IMR-90 (cell line): Measurements from ENCODE around the gene LHFPL6. TPM values are rescaled to one million over a fixed set of nuclear protein-coding genes. Genes with fewer than 3 reads are reported as not detected.

Experiments
- ATAC-seq: fragments of 200-7000 bp; cut with Tn5 transposase; 2 replicates; pipeline ENCODE4 v1.9.1; 2020; ENCODE audit warnings: low read depth, mild to moderate bottlenecking, moderate library complexity
- BruUV-seq: library from RNA; stranded (reverse); fragments of 400-500 nt; replicated peaks from 2 replicates; lab custom pipeline; 2021; lab: Mats Ljungman, UMichigan
- CTCF ChIA-PET: fragments of 300-600 bp; formaldehyde crosslinking; extraction: SDS; loops from one replicate; lab custom pipeline; 2021; ENCODE audit warnings: antibody characterized with exemption; lab: Yijun Ruan, JAX
- POLR2A ChIA-PET: fragments of 300-600 bp; sonication (Branson Sonifier 250); formaldehyde crosslinking; loops from one replicate; lab custom pipeline; 2022; ENCODE audit warnings: antibody characterized with exemption; ENCODE audit not compliant: unreplicated experiment; lab: Charles Lee
- DNase-seq: peaks from one replicate; pipeline ENCODE4 v3.0.0; 2013
- H2AFZ ChIP-seq: replicated peaks from 2 replicates; pipeline ENCODE3; 2013; ENCODE audit warnings: low read length, mild to moderate bottlenecking; ENCODE audit not compliant: poor library complexity
- H2AK5ac ChIP-seq: 2 replicates; pipeline ENCODE4 v1.6.1; 2013; ENCODE audit warnings: low read depth, low read length, inconsistent platforms
- H2AK9ac ChIP-seq: replicated peaks from 2 replicates; pipeline ENCODE3; 2013; ENCODE audit warnings: mild to moderate bottlenecking, low read depth, low read length, moderate library complexity; ENCODE audit not compliant: poor library complexity
- H2BK120ac ChIP-seq: 2 replicates; pipeline ENCODE4 v1.6.1; 2013; ENCODE audit warnings: low read depth, low read length, inconsistent platforms
- H2BK15ac ChIP-seq: 3 replicates; pipeline ENCODE4 v1.6.1; 2013; ENCODE audit warnings: low read depth, low read length, inconsistent platforms
- H2BK20ac ChIP-seq: 2 replicates; pipeline ENCODE4 v1.6.1; 2013; ENCODE audit warnings: low read depth, mild to moderate bottlenecking, inconsistent platforms, low read length, moderate library complexity
- H2BK5ac ChIP-seq: 2 replicates; pipeline ENCODE4 v1.6.1; 2013; ENCODE audit warnings: mild to moderate bottlenecking, low read depth, low read length, inconsistent platforms; ENCODE audit not compliant: poor library complexity, severe bottlenecking
- H3K14ac ChIP-seq: replicated peaks from 2 replicates; pipeline ENCODE4 v1.6.1; 2013; ENCODE audit warnings: low read depth, low read length, inconsistent platforms
- H3K18ac ChIP-seq: 2 replicates; pipeline ENCODE4 v1.6.1; 2013; ENCODE audit warnings: low read depth, low read length, control low read depth
- H3K23ac ChIP-seq: 2 replicates; pipeline ENCODE4 v1.6.1; 2013; ENCODE audit warnings: low read depth, low read length, inconsistent platforms
- H3K27ac ChIP-seq: 2 replicates; pipeline ENCODE4 v1.5.1; 2013; ENCODE audit warnings: mild to moderate bottlenecking, control low read depth, low read length; ENCODE audit not compliant: insufficient read depth
- H3K27me3 ChIP-seq: 2 replicates; pipeline ENCODE4 v1.6.1; 2013; ENCODE audit warnings: low read length; ENCODE audit not compliant: control insufficient read depth, insufficient read depth
- H3K36me3 ChIP-seq: 2 replicates; pipeline ENCODE4 v1.6.1; 2013; ENCODE audit warnings: low read length, mixed read lengths; ENCODE audit not compliant: control insufficient read depth, insufficient read depth
- H3K4ac ChIP-seq: 2 replicates; pipeline ENCODE4 v1.6.1; 2013; ENCODE audit warnings: low read depth, low read length, inconsistent platforms
- H3K4me1 ChIP-seq: 2 replicates; pipeline ENCODE4 v1.6.1; 2013; ENCODE audit warnings: low read length, mixed read lengths; ENCODE audit not compliant: control insufficient read depth, insufficient read depth
- H3K4me2 ChIP-seq: 2 replicates; pipeline ENCODE4 v1.6.1; 2013; ENCODE audit warnings: low read depth, mild to moderate bottlenecking, control low read depth, low read length, moderate library complexity
- H3K4me3 ChIP-seq: 2 replicates; pipeline ENCODE4 v1.5.1; 2013; ENCODE audit warnings: low read depth, mild to moderate bottlenecking, control low read depth, low read length, moderate library complexity; ENCODE audit not compliant: insufficient read depth
- H3K56ac ChIP-seq: 2 replicates; pipeline ENCODE4 v1.6.1; 2013; ENCODE audit warnings: low read length, inconsistent platforms; ENCODE audit not compliant: insufficient read depth; ENCODE audit errors: extremely low read depth
- H3K79me1 ChIP-seq, 2 experiments: 2 replicates each; pipeline ENCODE4 v1.6.1; 2013; ENCODE audit warnings: low read length in 2 of 2, inconsistent platforms in 1 of 2, low read depth in 1 of 2
- H3K9ac ChIP-seq: 2 replicates; pipeline ENCODE4 v1.6.1; 2013; ENCODE audit warnings: low read depth, low read length, control low read depth
- H3K9me1 ChIP-seq: 2 replicates; pipeline ENCODE4 v1.6.1; 2013; ENCODE audit warnings: low read length, inconsistent platforms; ENCODE audit not compliant: insufficient read depth
- H3K9me3 ChIP-seq: 2 replicates; pipeline ENCODE4 v1.6.1; 2013; ENCODE audit warnings: low read length; ENCODE audit not compliant: control insufficient read depth, insufficient read depth
- H4K20me1 ChIP-seq: 2 replicates; pipeline ENCODE4 v1.6.1; 2013; ENCODE audit warnings: low read length, inconsistent platforms; ENCODE audit not compliant: insufficient read depth
- H4K5ac ChIP-seq: 2 replicates; pipeline ENCODE4 v1.6.1; 2013; ENCODE audit warnings: mild to moderate bottlenecking, low read depth, low read length, control low read depth
- H4K8ac ChIP-seq, 2 experiments: 2 replicates each; pipeline ENCODE4 v1.6.1; 2013; ENCODE audit warnings: low read depth in 2 of 2, low read length in 2 of 2, control low read depth in 1 of 2, inconsistent platforms in 1 of 2
- H4K91ac ChIP-seq: 2 replicates; pipeline ENCODE4 v1.6.1; 2013; ENCODE audit warnings: low read depth, low read length, inconsistent platforms; ENCODE audit not compliant: insufficient read depth
- BHLHE40 ChIP-seq: fragments of 150-350 bp; IDR thresholded peaks from 2 replicates; pipeline ENCODE4 v1.6.1; 2016; ENCODE audit warnings: mild to moderate bottlenecking, low read depth, low read length
- CEBPB ChIP-seq: IDR thresholded peaks from 2 replicates; pipeline ENCODE4 v1.6.1; 2012; ENCODE audit warnings: low read depth, low read length, improper control_type of control experiment
- CHD1 ChIP-seq: IDR thresholded peaks from 2 replicates; pipeline ENCODE4 v1.6.1; 2012; ENCODE audit warnings: low read depth, low read length, improper control_type of control experiment
- FOS ChIP-seq: fragments of 150-350 bp; IDR thresholded peaks from 2 replicates; pipeline ENCODE4 v1.6.1; 2016; ENCODE audit warnings: low read depth, low read length
- MAFK ChIP-seq: IDR thresholded peaks from 2 replicates; pipeline ENCODE4 v1.6.1; 2012; ENCODE audit warnings: low read depth, low read length, improper control_type of control experiment
- MAZ ChIP-seq: IDR thresholded peaks from 2 replicates; pipeline ENCODE4 v1.6.1; 2012; ENCODE audit warnings: low read depth, mild to moderate bottlenecking, low read length, improper control_type of control experiment, moderate library complexity, borderline replicate concordance
- MXI1 ChIP-seq: IDR thresholded peaks from 2 replicates; pipeline ENCODE4 v1.6.1; 2012; ENCODE audit warnings: low read depth, mild to moderate bottlenecking, low read length, moderate library complexity, borderline replicate concordance
- NFE2L2 ChIP-seq: fragments of 150-350 bp; IDR thresholded peaks from 2 replicates; pipeline ENCODE4 v1.6.1; 2016; ENCODE audit warnings: low read depth, mild to moderate bottlenecking, low read length
- POLR2A ChIP-seq: IDR thresholded peaks from 2 replicates; pipeline ENCODE4 v1.6.1; 2012; ENCODE audit warnings: mild to moderate bottlenecking, low read depth, low read length
- RAD21 ChIP-seq: IDR thresholded peaks from 2 replicates; pipeline ENCODE4 v1.6.1; 2012; ENCODE audit warnings: low read length, improper control_type of control experiment
- RCOR1 ChIP-seq: IDR thresholded peaks from 2 replicates; pipeline ENCODE4 v1.6.1; 2012; ENCODE audit warnings: mild to moderate bottlenecking, low read length, improper control_type of control experiment; ENCODE audit not compliant: insufficient replicate concordance
- RFX5 ChIP-seq: IDR thresholded peaks from 2 replicates; pipeline ENCODE4 v1.8.0; 2012; ENCODE audit warnings: low read depth, mild to moderate bottlenecking, low read length, moderate library complexity
- SMC3 ChIP-seq: fragments of 150-350 bp; IDR thresholded peaks from 2 replicates; pipeline ENCODE4 v1.6.1; 2016; ENCODE audit warnings: low read depth, mild to moderate bottlenecking, antibody characterized with exemption, low read length, moderate library complexity
- WGBS, 2 experiments: methylation state at CpG; one replicate each; pipeline versions ENCODE4 v1.1.5 to v1.1.7; 2013; ENCODE audit warnings: missing lambda C conversion rate in 2 of 2; ENCODE audit not compliant: insufficient read length in 1 of 2; ENCODE audit errors: extremely low coverage in 2 of 2; 5-methylcytosine and 5-hydroxymethylcytosine counted together
- dilution Hi-C: fragments of 300-500 bp; cut with HindIII; formaldehyde crosslinking; loops from one replicate; pipeline ENCODE4 v1.14.3; 2018; ENCODE audit warnings: low sequenced_read_pairs; ENCODE audit not compliant: unreplicated experiment
- in situ Hi-C: fragments of 300-500 bp; cut with MboI; formaldehyde crosslinking; loops from 3 replicates; pipeline ENCODE4 v1.14.3; 2019; ENCODE audit warnings: low sequenced_read_pairs, inconsistent platforms, mixed read lengths
- intact Hi-C: fragments of 100-400 bp; cut with micrococcal nuclease; formaldehyde crosslinking; loops from 2 replicates; pipeline ENCODE4 v1.10.0; 2022
- polyA plus RNA-seq, 3 experiments: library from polyadenylated mRNA; depleted of rRNA; stranded (reverse); fragments of >200 nt; gene quantifications; 2 replicates each; pipeline ENCODE4 v1.2.3, GENCODE V29; 2012; ENCODE audit warnings: low replicate concordance in 1 of 3
- total RNA-seq: library from RNA; depleted of rRNA; stranded (reverse); fragments of >200 nt; gene quantifications from 2 replicates; pipeline ENCODE4 v1.2.3, GENCODE V29; 2012
- TF ChIP-seq, protein P1 (sequence below): conservative IDR thresholded peaks from 2 replicates; pipeline ENCODE4 v1.5.1; 2012; ENCODE audit warnings: mild to moderate bottlenecking, low read depth, low read length, improper control_type of control experiment
- TF ChIP-seq, protein P2 (sequence below): fragments of 150-350 bp; IDR thresholded peaks from 2 replicates; pipeline ENCODE4 v1.6.1; 2016; ENCODE audit warnings: low read depth, mild to moderate bottlenecking, low read length, moderate library complexity, borderline replicate concordance
- TF ChIP-seq, protein P3 (sequence below): fragments of 150-350 bp; IDR thresholded peaks from 2 replicates; pipeline ENCODE4 v1.6.1; 2017; ENCODE audit warnings: mild to moderate bottlenecking, antibody characterized with exemption, low read length, low read depth

Gene LHFPL6
- total and polyA plus RNA-seq, 2 of the 4 experiments (the other 2 are of a cell fraction), result 24.7 to 36.1 TPM

DNA sequence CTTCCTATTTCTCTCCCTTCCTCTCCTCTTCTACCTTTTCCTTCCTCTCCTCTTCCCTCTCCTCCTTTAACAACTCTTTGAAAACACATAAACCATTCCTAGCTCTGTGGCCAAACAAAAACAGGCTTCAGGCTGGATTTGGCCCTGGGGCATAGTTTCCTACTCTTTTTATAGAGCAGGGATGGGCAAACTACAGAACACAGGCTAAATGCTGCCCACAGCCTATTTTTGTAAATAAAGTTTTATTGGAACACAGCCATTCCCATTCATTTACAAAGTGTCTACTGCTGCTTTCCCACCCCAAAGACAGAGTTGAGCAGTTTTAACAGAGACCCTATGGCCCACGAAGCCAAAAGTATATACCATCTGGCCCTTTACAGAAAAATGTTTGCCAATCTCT is 35.4 kb downstream of the LHFPL6 start:
- BruUV-seq, result no TSS peak
- Histone ChIP-seq H3K27ac (no peak overlapping the region), H3K23ac (no peak overlapping the region), H2BK15ac (no peak overlapping the region), H3K4me1 (peaks cover 12% of the 10 kb centered on the region), H3K9ac (no peak overlapping the region), H3K27me3 (no peaks in the 10 kb centered on the region), H3K36me3 (no peaks in the 10 kb centered on the region; the same call in 1 of the 2 replicates), H3K79me1 (peaks cover 29 to 55% of the 10 kb centered on the region in 2 experiments), H2BK5ac (peak overlapping the region; percentile 32), H2AFZ (no peak overlapping the region), H2BK20ac (peak overlapping the region; percentile 87; the same call in 1 of the 2 replicates), H2AK5ac (no peak overlapping the region), H2BK120ac (peak overlapping the region; percentile 58), H4K91ac (0 out of 2 replicates have a peak overlapping the region, but pooled peaks have one; percentile 30), H3K4ac (peak overlapping the region; percentile 30; the same call in 1 of the 2 replicates), H2AK9ac (no peak overlapping the region), H3K18ac (peak overlapping the region; percentile 80; the same call in 1 of the 2 replicates), H4K8ac (peak overlapping the region in 1 of 2 experiments; percentile 58; a peak in 1 of 4 replicates), H3K14ac (no peak overlapping the region), H3K4me3 (no peak overlapping the region), H3K9me3 (no peaks in the 10 kb centered on the region), H4K5ac (no peak overlapping the region; the same call in 1 of the 2 replicates), H3K56ac (no peak overlapping the region), H4K20me1 (no peaks in the 10 kb centered on the region), H3K4me2 (no peak overlapping the region), H3K9me1 (peaks cover 7% of the 10 kb centered on the region; the same call in 1 of the 2 replicates)
- TF ChIP-seq RFX5 (no peak), POLR2A (no peak), CHD1 (no peak), CEBPB (no peak), MAFK (no peak), BHLHE40 (no peak), RAD21 (no peak), NFE2L2 (no peak), MAZ (no peak), SMC3 (no peak), RCOR1 (no peak), MXI1 (no peak), FOS (no peak)
- TF ChIP-seq, protein P1, sequence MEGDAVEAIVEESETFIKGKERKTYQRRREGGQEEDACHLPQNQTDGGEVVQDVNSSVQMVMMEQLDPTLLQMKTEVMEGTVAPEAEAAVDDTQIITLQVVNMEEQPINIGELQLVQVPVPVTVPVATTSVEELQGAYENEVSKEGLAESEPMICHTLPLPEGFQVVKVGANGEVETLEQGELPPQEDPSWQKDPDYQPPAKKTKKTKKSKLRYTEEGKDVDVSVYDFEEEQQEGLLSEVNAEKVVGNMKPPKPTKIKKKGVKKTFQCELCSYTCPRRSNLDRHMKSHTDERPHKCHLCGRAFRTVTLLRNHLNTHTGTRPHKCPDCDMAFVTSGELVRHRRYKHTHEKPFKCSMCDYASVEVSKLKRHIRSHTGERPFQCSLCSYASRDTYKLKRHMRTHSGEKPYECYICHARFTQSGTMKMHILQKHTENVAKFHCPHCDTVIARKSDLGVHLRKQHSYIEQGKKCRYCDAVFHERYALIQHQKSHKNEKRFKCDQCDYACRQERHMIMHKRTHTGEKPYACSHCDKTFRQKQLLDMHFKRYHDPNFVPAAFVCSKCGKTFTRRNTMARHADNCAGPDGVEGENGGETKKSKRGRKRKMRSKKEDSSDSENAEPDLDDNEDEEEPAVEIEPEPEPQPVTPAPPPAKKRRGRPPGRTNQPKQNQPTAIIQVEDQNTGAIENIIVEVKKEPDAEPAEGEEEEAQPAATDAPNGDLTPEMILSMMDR, result no peak
- TF ChIP-seq, protein P2, sequence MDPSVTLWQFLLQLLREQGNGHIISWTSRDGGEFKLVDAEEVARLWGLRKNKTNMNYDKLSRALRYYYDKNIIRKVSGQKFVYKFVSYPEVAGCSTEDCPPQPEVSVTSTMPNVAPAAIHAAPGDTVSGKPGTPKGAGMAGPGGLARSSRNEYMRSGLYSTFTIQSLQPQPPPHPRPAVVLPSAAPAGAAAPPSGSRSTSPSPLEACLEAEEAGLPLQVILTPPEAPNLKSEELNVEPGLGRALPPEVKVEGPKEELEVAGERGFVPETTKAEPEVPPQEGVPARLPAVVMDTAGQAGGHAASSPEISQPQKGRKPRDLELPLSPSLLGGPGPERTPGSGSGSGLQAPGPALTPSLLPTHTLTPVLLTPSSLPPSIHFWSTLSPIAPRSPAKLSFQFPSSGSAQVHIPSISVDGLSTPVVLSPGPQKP, result no peak
- TF ChIP-seq, protein P3, sequence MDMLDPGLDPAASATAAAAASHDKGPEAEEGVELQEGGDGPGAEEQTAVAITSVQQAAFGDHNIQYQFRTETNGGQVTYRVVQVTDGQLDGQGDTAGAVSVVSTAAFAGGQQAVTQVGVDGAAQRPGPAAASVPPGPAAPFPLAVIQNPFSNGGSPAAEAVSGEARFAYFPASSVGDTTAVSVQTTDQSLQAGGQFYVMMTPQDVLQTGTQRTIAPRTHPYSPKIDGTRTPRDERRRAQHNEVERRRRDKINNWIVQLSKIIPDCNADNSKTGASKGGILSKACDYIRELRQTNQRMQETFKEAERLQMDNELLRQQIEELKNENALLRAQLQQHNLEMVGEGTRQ, result no peak
- dilution Hi-C loops, result no loop called here
- ChIA-PET CTCF (interaction anchor here (0.6 kb wide), 1 partner anchor 28 kb away, joined by 6 read pairs; no protein-coding TSS in a partner anchor), POLR2A (no interaction called here)
- no peak for DNase-seq
- in situ Hi-C loops, result no loop called here
- intact Hi-C loops, result no loop called here
- WGBS, 2 experiments, result no CpG with 5 or more reads among the region's 1 CpG
- ATAC-seq, result no peak
